Stimulated activated CD4-positive, alpha-beta T cell treated with anti-CD3 and anti-CD28 coated beads, Interleukin-2, amount 100 ng/mL, for 24 hours (primary cell): ENCODE data around the gene RCSD1.

ENCODE experiments used
- DNase-seq, 2 donors: peaks; one replicate each; pipeline ENCODE4 v3.0.0-alpha.2; 2020

The RCSD1 gene

DNA sequence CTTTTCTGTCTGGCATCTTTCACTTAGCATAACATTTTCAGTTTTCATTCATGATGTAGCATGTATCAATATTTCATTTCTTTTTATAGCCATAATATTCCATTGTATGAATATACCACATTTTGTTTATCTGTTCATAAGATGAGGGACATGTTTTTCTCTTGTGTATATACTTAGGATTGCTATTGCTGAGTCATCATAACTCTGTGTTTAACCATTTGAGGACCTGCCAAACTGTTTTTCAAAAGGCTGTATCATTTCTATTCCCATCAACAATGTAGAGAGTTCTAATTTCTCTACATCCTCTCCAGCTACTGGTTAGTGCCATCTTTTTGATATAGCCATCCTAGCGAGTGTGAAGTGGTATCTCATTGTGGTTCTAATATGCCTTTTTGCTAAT, 118.0 kb downstream of the RCSD1 start:
- no peak for DNase-seq

GRCh38 chr1:167748906-167749305, 118.9 kb downstream of the RCSD1 start:
- DNase-seq = no peak

- no peak for DNase-seq
Observed at GRCh38 chr1:167749741-167750140, 119.7 kb downstream of the RCSD1 start.

- no peak for DNase-seq
Observed at GRCh38 chr1:167750641-167751040, 120.6 kb downstream of the RCSD1 start.

DNA sequence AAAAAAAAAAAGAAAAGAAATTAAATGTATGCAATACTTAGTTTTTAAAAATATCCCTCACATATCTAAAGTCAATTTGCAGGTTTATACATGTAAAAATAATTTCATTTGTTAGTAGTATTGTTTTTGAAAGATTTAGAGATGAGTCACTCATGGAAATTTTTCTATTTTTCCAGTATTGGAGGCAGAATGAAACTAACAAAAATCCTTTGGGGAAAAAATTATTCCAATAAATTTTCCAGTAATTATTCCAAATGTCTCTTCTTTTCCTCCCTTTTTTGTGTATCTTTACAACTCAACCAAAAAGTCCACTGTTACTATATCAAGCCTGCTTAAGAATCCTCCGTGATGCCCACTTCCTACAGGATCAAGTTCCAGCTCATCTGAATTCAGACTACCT, 121.6 kb downstream of the RCSD1 start:
- no peak for DNase-seq

DNA sequence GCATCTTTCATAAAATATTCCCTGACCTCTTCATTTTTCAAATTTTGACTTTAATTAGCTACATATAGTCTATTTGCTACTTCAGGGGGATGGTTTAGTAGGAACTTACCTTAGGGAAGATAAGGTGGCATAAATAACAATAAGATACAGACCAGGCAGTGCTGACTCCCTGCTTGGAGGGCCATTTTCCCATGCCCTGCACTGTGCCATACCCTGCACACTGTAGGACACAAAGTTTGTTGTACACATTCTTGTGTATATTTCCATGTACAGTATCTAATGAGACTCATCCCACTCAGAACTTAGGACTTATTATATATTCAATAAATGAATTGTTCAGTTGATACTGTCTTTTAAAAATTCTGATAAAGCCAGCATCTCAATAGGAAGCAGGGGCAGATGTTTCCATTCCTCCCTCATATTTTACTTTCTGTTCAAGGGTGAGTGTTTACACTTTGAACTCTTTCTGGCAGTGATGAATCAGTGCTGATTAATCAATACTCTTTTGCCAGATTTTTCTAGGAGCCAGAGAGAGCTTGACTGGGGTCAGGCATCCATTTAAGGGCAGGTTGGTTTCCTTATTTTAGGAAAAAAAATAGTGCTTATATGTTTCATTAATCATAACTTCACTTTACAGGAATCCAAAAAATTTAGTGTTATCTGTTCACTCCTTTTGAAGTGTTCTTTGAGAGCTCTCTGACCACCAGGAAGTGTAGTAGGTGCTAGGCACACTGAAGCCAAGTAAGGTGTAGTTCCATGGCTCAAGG, 122.4 kb downstream of the RCSD1 start:
- DNase-seq = peak in 1 of 2 donors; percentile 4

DNA sequence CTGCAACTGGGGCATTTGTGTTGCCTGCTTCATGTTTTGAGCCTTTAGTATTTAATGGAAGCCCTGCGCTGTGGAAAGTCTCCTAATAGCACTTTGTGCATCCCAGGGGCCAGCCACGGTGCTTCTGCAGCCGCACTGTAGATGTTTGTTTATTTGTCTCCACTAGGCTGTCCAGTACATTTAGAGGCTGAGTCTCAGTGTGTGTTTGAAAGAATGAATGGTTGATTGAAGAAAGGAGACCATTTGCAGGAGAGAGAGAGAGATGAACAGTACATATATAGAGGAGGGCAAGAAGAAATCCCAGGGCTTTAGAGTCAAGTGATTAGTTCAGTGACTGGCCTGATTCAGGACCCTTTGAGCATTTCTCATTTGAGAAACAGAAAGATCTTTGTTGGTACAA, 125.6 kb downstream of the RCSD1 start:
- DNase-seq = no peak
